HepG2 (cell line): ENCODE data around the gene SLIT3.

Source experiments
- CTCF ChIP-seq: sonication (generic); formaldehyde crosslinking; IDR thresholded peaks from 2 replicates; pipeline ENCODE4 v1.5.0; 2020; ENCODE audit warnings: mild to moderate bottlenecking, missing genetic modification reagents, moderate library complexity
- ZFYVE20 ChIP-seq: sonication (generic); formaldehyde crosslinking; IDR thresholded peaks from 2 replicates; pipeline ENCODE4 v1.8.0; 2023; ENCODE audit warnings: low read depth, mild to moderate bottlenecking, moderate library complexity, missing genetic modification reagents, borderline replicate concordance
- ZUFSP ChIP-seq: sonication (generic); formaldehyde crosslinking; IDR thresholded peaks from 2 replicates; pipeline ENCODE4 v1.9.0; 2021; ENCODE audit warnings: missing genetic modification reagents, mild to moderate bottlenecking, borderline replicate concordance

- no peak for TF ChIP-seq ZUFSP (CRISPR knock-in tag)
- TF ChIP-seq CTCF = no peak
- TF ChIP-seq ZFYVE20 (CRISPR knock-in tag) = no peak
Measured at GRCh38 chr5:168852329-168852728, 448.6 kb downstream of the SLIT3 start.
